CD14-positive monocyte (primary cell): ENCODE results near the gene OR2W3. TPM values are rescaled to one million over a fixed set of nuclear protein-coding genes. Genes with fewer than 3 reads are reported as not detected.

ENCODE experiments used
- DNase-seq, 3 donors: peaks; one replicate each; pipeline ENCODE4 v3.0.0-alpha.2; 2011 to 2022
- H2AFZ ChIP-seq: 2 replicates; pipeline ENCODE4 v1.6.0; 2012; ENCODE audit warnings: mild to moderate bottlenecking, low read depth, low read length, inconsistent platforms; ENCODE audit not compliant: insufficient read depth, poor library complexity, severe bottlenecking
- H3K27ac ChIP-seq, 2 donors: 1 replicate in 1 of 2; 2 replicates in 1 of 2; pipeline ENCODE4 v1.5.1; 2012 to 2013; ENCODE audit warnings: low read length in 2 of 2, control low read depth in 1 of 2, inconsistent platforms in 1 of 2, low read depth in 1 of 2, mild to moderate bottlenecking in 1 of 2
- H3K27me3 ChIP-seq, 2 donors: one replicate each; pipeline versions ENCODE4 v1.6.0 to v1.6.1; 2011 to 2013; ENCODE audit warnings: low read length in 2 of 2; ENCODE audit not compliant: control insufficient read depth in 2 of 2, insufficient read depth in 2 of 2
- H3K36me3 ChIP-seq, 2 donors: replicated peaks in 1 of 2; 1 replicate in 1 of 2; 2 replicates in 1 of 2; pipeline versions ENCODE4 v1.5.1 to v1.6.1; 2012 to 2013; ENCODE audit warnings: low read length in 2 of 2, control low read depth in 1 of 2, inconsistent platforms in 1 of 2, mild to moderate bottlenecking in 1 of 2; ENCODE audit not compliant: insufficient read depth in 2 of 2, control insufficient read depth in 1 of 2
- H3K4me1 ChIP-seq, 2 donors: 1 replicate in 1 of 2; 2 replicates in 1 of 2; pipeline versions ENCODE4 v1.5.1 to v1.6.1; 2012 to 2013; ENCODE audit warnings: low read length in 2 of 2, control low read depth in 1 of 2, inconsistent platforms in 1 of 2, mild to moderate bottlenecking in 1 of 2, moderate library complexity in 1 of 2; ENCODE audit not compliant: insufficient read depth in 2 of 2, control insufficient read depth in 1 of 2
- H3K4me2 ChIP-seq: replicated peaks from 2 replicates; pipeline ENCODE3; 2012; ENCODE audit warnings: low read length, moderate library complexity, mild to moderate bottlenecking; ENCODE audit not compliant: poor library complexity, severe bottlenecking; ENCODE audit errors: extremely low read depth
- H3K4me3 ChIP-seq, 3 experiments: fragments of 200-600 bp in 1 of 3; sonication (generic) in 1 of 3; replicated peaks in 1 of 3; 1 replicate in 2 of 3; 2 replicates in 1 of 3; pipeline ENCODE4 v1.5.1; 2011 to 2013; ENCODE audit warnings: low read length in 3 of 3, mild to moderate bottlenecking in 3 of 3, control low read depth in 2 of 3, low read depth in 2 of 3, inconsistent platforms in 1 of 3, moderate library complexity in 1 of 3
- H3K79me2 ChIP-seq: 2 replicates; pipeline ENCODE4 v1.6.0; 2012; ENCODE audit warnings: mild to moderate bottlenecking, control low read depth, inconsistent platforms, low read length, moderate library complexity; ENCODE audit not compliant: insufficient read depth
- H3K9ac ChIP-seq: 2 replicates; pipeline ENCODE4 v1.6.0; 2017; ENCODE audit warnings: low read length, mild to moderate bottlenecking; ENCODE audit not compliant: insufficient read depth, poor library complexity, severe bottlenecking
- H3K9me3 ChIP-seq, 2 donors: replicated peaks in 1 of 2; 1 replicate in 1 of 2; 2 replicates in 1 of 2; pipeline versions ENCODE4 v1.5.1 to v1.6.1; 2012 to 2013; ENCODE audit warnings: low read length in 2 of 2, control low read depth in 1 of 2; ENCODE audit not compliant: control insufficient read depth in 1 of 2, insufficient read depth in 1 of 2
- H4K20me1 ChIP-seq: 2 replicates; pipeline ENCODE4 v1.6.0; 2012; ENCODE audit warnings: mild to moderate bottlenecking, low read length, control low read depth, moderate library complexity; ENCODE audit not compliant: insufficient read depth
- H3K27ac Mint-ChIP-seq, 7 donors: one replicate each; pipeline ENCODE4 v1.8.0; 2020; ENCODE audit warnings: mild to moderate bottlenecking in 7 of 7, mixed read lengths in 7 of 7, moderate library complexity in 6 of 7, inconsistent platforms in 2 of 7
- H3K27me3 Mint-ChIP-seq, 3 donors: one replicate each; pipeline ENCODE4 v1.8.0; 2021 to 2022; ENCODE audit warnings: low read depth in 3 of 3, mild to moderate bottlenecking in 3 of 3, mixed read lengths in 3 of 3, moderate library complexity in 3 of 3, inconsistent platforms in 1 of 3
- H3K36me3 Mint-ChIP-seq, 2 donors: one replicate each; pipeline ENCODE4 v1.8.0; 2020; ENCODE audit warnings: mixed read lengths in 2 of 2, inconsistent platforms in 1 of 2, mild to moderate bottlenecking in 1 of 2
- H3K4me1 Mint-ChIP-seq: one replicate; pipeline ENCODE4 v1.8.0; 2020; ENCODE audit warnings: mild to moderate bottlenecking, mixed read lengths
- H3K4me3 Mint-ChIP-seq, 2 donors: one replicate each; pipeline ENCODE4 v1.8.0; 2020; ENCODE audit warnings: mild to moderate bottlenecking in 2 of 2, mixed read lengths in 2 of 2, moderate library complexity in 1 of 2
- H3K9me3 Mint-ChIP-seq, 7 donors: one replicate each; pipeline ENCODE4 v1.8.0; 2020 to 2022; ENCODE audit warnings: mixed read lengths in 7 of 7, mild to moderate bottlenecking in 6 of 7, moderate library complexity in 6 of 7, inconsistent platforms in 2 of 7
- CTCF ChIP-seq: fragments of 200-600 bp; IDR thresholded peaks from one replicate; pipeline ENCODE4 v1.8.0; 2022; ENCODE audit warnings: antibody characterized with exemption, mild to moderate bottlenecking
- WGBS: methylation state at CpG from one replicate; pipeline ENCODE4 v1.1.5; 2013; ENCODE audit warnings: missing lambda C conversion rate; ENCODE audit not compliant: insufficient coverage; 5-methylcytosine and 5-hydroxymethylcytosine counted together
- intact Hi-C, 2 donors: fragments of 100-400 bp; cut with micrococcal nuclease; formaldehyde crosslinking; loops; one replicate each; pipeline versions ENCODE4 v1.15.0 to v1.15.1; 2023
- polyA plus RNA-seq, 3 donors: library from polyadenylated mRNA; depleted of rRNA in 1 of 3; unstranded in 2 of 3; stranded (reverse) in 1 of 3; fragments of 300-500 nt in 2 of 3; fragments of >200 nt in 1 of 3; fragmentation: Illumina TruSeq in 2 of 3; gene quantifications; 1 replicate in 2 of 3; 2 replicates in 1 of 3; pipeline ENCODE4 v1.2.3, GENCODE V29; 2012 to 2021

Gene OR2W3
- polyA plus RNA-seq, 3 donors, result 0.09 to 0.31 TPM; not detected in 1

GRCh38 chr1:247923941-247924340, 28.6 kb downstream of the OR2W3 start:
- no peak overlapping the region for H3K4me3 ChIP-seq
- WGBS, result no CpG with 5 or more reads among the region's 3 CpGs
- no peak overlapping the region for H3K4me2 ChIP-seq
- no peaks in the 10 kb centered on the region for H3K9me3 Mint-ChIP-seq
- H3K79me2 ChIP-seq, result no peaks in the 10 kb centered on the region
- intact Hi-C loops, result no loop called here
- no peak for DNase-seq
- H3K9me3 ChIP-seq, result no peaks in the 10 kb centered on the region
- no peak overlapping the region for H3K9ac ChIP-seq
- H3K4me3 Mint-ChIP-seq, result no peak overlapping the region
- no peaks in the 10 kb centered on the region for H3K27me3 Mint-ChIP-seq
- no peaks in the 10 kb centered on the region for H3K4me1 Mint-ChIP-seq
- H3K4me1 ChIP-seq, result no peaks in the 10 kb centered on the region
- no peaks in the 10 kb centered on the region for H3K36me3 Mint-ChIP-seq
- H2AFZ ChIP-seq, result no peak overlapping the region
- H3K27me3 ChIP-seq, result no peaks in the 10 kb centered on the region
- no peaks in the 10 kb centered on the region for H3K36me3 ChIP-seq
- H3K27ac Mint-ChIP-seq, result no peak overlapping the region
- no peaks in the 10 kb centered on the region for H4K20me1 ChIP-seq
- no peak overlapping the region for H3K27ac ChIP-seq
- no peak for TF ChIP-seq CTCF

GRCh38 chr1:247924868-247925267, 29.5 kb downstream of the OR2W3 start, which contains the start of gene OR2AJ1:
Gene OR2AJ1, plus strand, starts transcription at chr1:247924889. Its CDS starts 8,880 bp downstream, at chr1:247933769.
- Histone ChIP-seq H3K36me3 (no peaks in the 10 kb centered on the region), H3K4me2 (no peak within 1 kb of the TSS), H3K4me1 (no peaks in the 10 kb centered on the region), H3K9me3 (no peaks in the 10 kb centered on the region), H3K27ac (no peak within 1 kb of the TSS), H2AFZ (no peak within 1 kb of the TSS), H4K20me1 (no peaks in the 10 kb centered on the region), H3K27me3 (no peaks in the 10 kb centered on the region), H3K4me3 (no peak within 1 kb of the TSS), H3K9ac (no peak within 1 kb of the TSS), H3K79me2 (no peaks in the 10 kb centered on the region)
- H3K4me3 Mint-ChIP-seq, result no peak within 1 kb of the TSS
- DNase-seq, result no peak
- H3K27me3 Mint-ChIP-seq, result no peaks in the 10 kb centered on the region
- no peaks in the 10 kb centered on the region for H3K4me1 Mint-ChIP-seq
- intact Hi-C loops, result no loop called here
- no peaks in the 10 kb centered on the region for H3K9me3 Mint-ChIP-seq
- WGBS, result no CpG with 5 or more reads among the region's 9 CpGs
- H3K36me3 Mint-ChIP-seq, result no peaks in the 10 kb centered on the region
- TF ChIP-seq CTCF, result no peak
- no peak within 1 kb of the TSS for H3K27ac Mint-ChIP-seq
